HUDEP-2 (cell line): ENCODE results near the gene RAB40B.

Experiments
- DNase-seq, 76 experiments: peaks; one replicate each; lab custom pipeline; 2025; ENCODE audit not compliant: unreplicated experiment in 76 of 76; lab: John Stamatoyannopoulos, UW

RAB40B gene

DNA sequence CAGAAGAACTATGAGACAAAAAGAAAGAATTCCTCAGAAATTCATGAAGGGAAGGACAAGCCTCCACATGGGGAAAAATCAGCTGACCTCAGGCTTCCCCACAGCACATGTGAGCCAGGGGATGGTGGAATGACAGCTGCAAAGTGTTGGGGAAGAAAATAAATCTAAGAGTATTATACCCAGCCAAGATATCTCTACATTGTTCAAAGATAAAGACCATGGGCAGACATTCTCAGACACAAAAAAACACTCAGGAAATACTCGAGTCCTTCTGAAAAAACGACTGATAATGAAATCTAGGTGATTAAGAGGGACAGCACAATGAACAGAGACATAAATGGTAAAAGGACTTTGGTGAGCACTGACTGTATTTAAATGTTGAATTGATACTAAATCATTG lies 3.9 kb downstream of the RAB40B start:
- DNase-seq: no peak

DNA sequence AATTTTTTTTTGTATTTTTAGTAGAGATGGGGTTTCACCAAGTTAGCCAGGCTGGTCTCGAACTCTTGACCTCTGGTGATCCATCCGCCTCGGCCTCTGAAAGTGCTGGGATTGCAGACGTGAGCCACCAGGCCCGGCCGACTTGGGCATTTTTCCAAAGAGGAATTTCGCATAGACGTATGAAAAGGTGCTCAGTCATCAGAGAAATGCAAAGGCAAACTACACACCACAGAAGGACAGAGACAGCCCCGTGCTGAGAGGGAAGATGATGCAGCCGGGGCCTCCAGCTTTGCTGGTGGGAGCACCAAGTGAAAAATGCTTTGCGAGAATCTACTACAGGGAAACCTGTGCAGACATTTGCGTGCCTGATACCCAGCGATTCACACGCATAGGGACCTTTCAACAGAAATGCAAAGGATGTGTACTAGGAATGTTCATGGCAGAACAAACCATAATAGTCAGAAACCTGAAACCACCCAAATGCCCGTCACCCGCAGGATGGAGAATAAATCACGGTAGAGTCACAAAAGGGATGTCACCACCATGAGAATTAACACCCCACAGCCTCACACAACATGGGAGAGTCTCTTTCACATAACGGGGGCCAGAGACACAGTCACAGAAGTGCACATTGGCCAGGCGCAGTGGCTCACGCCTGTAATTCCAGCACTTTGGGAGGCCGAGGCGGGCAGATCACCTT lies 5.2 kb downstream of the RAB40B start:
- no peak for DNase-seq

DNA sequence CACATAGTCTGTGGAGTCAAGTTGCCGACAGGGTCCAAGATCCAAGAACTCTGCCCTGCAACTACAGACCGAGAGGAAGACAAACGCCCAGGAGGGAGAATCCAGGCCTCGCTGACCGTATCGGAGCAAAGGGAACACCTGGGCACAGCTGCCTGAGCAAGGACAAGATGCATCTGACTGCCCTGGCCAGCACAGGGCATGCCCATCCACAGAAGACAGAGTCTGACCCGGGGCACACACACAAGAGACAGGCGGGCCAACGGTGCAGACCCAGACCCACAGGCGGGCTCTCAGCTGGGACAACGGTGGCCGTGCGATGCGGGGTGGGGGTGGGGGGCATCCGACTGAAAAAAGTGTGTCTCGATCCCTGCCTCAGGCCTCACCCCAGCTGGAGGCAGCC lies 6.2 kb downstream of the RAB40B start:
- no peak for DNase-seq

DNA sequence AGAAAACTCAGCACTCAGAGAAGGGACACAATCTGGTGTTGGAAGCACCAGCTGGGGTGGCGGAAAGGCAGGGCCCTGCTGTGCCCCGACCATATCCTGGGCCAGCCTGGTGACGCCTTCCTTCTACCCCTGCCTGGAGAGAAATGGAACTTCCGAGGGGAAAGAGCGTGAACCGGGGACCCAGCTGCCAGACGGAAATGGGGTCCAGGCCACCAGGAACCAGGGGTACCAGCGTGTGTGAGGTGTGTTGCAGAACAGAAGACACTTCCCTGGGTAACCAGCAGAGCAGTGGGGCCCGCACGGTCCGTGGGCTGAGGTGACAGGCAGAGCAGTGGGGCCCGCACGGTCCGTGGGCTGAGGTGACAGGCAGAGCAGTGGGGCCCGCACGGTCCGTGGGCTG lies 6.8 kb downstream of the RAB40B start:
- no peak for DNase-seq

DNA sequence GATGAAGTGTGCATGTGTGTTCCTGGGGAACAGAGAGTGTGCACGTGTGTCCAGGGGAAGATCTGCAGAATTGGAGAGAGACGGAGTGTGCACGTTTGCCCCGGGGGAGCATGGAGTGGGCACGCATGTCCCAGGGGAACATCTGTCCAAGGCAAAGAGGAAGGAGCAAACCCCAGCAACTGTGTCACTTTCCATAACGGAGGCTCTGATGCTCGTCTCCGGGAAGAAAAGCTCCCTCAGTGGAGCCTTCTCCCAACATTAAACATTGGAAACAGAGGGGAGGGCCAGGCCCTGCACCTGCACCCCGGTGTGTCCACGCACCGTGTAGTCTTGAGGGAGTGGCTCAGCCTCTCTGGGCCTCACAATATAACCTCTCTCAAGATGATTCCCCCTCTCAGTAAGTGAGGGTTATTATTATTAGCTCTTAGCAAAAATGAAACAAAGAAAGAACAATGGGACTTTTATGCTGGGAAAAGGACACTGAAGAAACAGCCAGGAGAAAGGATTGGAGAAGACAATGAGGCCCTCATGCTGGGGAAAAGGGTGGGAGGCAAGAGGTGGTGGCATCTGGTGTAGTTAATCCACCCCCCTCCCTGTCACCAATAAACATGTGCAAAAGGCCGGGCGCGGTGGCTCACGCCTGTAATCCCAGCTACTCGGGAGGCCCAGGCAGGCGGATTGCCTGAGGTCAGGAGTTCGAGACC lies 7.6 kb downstream of the RAB40B start:
- no peak for DNase-seq

DNA sequence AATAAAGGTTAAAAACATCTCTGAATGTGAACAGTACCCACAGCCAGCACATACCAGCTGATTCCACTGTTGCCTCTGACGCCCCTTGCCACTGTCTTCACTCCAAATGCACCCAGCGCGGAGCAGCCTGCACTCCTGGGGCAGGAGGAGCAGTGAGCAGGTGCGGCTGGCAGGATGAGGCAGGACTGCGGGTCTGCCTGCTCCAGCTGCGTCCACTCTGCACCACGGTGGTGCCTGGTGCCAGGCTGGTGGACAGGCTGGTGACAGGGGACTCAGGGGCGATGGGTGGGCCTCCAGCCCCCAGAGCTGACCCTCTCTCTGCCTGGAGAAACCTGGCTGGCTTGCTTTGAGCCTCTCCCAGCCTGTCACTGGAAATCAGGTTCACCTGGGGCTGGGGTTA lies 9.4 kb downstream of the RAB40B start:
- DNase-seq: no peak

DNA sequence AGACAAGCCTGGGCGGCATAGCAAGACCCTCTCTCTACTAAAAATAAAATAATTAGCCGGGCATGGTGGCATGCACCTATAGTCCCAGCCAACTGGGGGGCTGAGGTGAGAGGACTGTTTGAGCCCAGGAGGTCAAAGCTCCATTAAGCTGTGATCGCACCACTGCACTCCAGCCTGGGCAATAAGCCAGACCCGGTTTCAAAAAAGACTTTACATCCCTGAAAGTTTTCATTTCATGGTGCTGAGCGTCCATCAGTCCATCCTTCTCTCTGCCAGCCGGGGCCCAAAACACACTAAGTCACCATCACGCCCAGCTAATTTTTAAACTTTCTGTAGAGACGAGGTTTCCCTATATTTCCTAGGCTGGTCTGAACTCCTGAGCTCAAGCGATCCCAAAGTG lies 10.6 kb downstream of the RAB40B start:
- no peak for DNase-seq

DNA sequence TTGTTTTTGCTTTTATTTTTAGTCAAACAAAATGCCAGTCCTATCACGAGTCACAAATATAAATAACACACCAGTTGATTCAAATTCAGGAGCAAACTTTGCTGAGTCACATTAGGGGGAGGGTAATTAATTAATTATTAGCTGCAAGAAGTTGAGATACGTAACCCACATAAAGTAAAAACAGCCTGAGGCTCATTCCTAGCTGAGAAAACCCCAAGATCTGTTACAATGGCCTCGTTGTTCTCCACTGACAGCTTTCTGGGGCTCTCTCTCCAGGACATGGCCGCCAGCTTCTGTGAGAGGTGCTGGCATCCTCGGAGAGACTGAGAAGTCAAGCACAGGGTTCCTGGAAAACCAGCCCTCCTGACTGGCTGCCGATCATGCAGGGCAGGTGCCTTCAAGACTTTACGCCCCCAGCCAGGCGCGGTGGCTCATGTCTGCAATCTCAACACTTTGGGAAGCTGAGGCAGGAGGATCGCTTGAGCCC lies 11.1 kb downstream of the RAB40B start:
- no peak for DNase-seq

DNA sequence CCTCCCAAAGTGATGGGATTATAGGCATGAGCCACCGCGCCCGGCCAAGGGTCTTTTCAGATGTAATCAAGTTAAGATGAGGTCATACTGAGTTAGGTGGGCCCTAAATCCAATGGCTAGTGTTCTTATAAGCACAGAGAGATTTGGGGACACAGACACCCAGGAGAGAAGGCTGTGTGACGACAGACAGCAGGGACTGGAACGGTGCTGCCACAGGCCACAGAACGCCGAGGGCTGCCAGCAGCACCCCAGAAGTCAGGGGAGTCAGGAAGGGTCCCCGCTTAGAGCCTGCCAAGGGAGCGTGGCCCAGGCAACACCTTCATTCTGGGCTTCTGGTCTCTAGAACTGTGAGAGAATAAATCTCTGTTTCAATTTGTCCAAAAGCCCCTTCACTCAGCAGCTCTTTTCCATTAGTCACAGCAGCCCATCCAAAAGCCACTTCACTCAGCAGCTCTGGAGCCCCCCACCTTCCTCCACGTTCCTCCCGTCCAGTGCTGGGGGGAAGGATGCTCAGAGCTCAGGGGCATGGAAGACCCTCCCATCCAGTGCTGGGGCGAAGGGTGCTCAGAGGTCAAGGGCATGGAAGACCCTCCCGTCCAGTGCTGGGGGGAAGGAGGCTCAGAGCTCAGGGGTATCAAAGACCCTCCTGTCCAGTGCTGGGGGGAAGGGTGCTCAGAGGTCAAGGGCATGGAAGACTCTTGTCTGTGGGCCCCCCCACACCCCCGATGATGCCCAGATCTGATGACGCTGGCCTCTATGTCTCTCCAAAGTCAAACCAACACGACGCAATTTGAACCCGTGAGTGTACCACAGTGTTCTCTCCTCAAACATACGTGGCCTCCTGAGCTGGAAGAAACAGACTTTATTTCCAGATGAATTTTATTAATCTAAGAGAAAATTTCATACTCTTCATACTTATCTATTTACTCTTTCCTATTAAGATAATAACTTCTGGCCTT lies 11.9 kb downstream of the RAB40B start:
- no peak for DNase-seq

DNA sequence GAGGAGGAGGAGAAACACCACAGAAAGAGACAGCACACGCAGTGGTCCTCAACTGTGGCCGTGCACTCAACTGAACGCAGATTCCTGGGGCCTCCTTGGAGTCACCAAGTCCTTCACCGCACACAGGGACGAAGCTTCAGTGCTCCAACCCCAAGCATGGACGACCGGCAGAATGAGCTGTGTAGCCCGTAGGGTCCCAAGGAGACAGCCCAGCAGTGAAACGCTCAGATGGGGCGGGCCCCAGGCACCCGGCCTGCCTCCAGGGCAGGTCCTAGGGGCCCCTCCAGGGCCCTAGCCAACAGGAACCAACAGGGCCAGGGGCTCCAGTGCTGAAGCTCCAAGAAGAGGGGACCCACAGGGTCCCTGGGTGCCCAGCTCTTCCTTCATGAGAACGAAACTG lies 13.2 kb downstream of the RAB40B start:
- no peak for DNase-seq

DNA sequence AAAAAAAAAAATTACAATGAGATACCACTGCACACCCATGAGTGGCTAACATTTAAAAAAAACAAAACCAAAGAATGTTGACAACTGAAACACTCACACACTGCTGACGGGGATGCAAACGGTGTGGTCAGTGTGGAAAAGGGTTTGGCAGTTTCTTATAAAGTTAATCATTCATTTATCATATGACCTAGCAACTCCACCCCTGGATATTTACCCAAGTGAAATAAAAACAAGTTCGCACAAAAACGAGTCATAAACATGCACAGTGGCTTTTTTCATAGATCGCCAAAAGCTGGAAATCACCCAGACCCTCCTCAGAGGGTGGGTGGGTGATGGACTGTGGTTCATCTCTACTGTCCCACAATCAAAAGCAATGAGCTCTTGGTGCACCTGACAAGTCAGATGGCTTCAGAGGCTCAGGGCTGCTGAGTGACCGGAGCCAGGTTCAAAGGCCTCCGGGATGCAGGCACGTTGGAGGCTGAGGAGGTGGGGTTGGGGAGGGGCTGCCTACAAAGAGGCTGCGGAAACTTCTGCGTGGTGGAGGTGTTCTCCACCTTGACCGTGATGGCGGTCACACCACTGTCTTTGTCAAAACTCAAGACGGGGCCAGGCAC lies 14.2 kb downstream of the RAB40B start:
- DNase-seq: no peak

DNA sequence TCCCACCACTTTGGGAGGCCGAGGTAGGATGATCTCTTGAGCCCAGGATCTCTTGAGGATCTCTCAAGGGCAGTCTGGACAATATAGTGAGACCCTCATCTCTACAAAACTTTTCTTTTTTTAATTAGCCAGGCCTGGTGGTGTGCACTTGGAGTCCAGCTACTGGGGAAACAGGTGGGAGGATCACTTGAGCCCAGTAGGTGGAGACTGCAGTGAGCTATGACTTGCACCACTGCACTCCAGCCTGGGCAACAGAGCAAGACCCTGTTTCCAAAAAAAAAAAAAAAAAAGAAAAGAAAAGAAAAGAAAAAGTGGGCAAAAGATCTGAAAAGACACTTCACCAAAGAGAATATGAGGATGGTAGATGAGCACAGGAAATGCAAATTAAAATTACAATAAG lies 15.0 kb downstream of the RAB40B start:
- no peak for DNase-seq

DNA sequence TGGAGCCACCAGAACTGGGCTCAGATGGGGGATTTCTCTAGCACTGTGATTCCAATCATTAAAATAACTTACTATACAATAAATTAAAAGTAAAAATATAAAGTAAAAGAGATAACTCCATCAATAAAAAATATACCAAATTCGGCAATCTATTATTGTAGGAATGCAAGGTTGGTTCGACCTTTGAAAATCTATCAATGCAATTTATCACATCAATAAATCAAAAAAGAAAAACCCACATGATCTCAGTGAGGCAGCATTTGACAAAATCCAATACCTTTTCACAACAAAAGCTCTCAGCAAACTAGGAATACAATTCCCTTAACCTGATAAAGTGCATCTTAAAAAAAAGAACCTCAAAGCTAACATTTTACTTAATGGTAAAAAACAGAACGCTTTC lies 17.0 kb downstream of the RAB40B start:
- no peak for DNase-seq

DNA sequence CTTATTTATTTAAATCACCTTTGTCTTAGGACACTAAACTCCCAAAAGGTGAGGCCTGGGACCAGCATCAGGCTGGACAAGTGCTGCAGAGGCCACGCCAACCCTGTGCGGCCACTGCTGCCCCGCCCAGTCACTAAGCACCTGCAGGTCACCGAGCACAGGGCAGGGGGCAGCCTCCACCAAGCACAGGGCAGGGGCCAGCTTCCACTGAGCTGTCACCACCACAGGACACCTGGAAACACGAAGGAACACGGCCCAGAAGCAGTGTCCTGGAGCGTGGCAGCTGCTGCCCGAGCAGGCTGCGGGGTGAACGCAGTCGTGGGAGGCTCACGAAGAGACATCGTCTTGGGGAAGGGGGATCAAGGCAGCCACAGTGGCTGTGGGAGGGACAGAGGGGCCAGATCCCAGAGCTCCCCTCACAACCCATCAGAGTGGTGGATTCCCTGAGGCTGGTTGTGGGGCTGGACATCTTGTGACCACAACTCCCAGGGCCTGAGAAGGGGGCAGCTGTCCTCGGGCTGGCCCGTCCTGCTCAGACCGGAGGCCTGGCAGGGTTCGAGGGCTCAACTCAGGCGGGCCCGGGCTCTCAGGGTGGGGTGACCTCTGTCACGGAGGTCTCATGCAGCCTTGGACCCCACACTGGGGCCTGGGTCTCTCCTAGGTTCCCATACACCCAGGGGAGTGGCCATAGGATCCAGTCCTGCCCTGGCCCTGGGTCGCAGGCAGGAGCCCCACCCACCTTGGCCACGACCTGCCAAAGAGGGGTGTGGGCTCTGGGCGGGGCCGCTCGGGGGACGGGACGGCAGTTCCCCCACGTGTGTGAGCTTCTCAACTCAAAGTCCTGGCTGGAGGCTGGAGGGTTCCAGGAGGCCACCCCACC lies 18.7 kb downstream of the RAB40B start:
- DNase-seq: no peak

DNA sequence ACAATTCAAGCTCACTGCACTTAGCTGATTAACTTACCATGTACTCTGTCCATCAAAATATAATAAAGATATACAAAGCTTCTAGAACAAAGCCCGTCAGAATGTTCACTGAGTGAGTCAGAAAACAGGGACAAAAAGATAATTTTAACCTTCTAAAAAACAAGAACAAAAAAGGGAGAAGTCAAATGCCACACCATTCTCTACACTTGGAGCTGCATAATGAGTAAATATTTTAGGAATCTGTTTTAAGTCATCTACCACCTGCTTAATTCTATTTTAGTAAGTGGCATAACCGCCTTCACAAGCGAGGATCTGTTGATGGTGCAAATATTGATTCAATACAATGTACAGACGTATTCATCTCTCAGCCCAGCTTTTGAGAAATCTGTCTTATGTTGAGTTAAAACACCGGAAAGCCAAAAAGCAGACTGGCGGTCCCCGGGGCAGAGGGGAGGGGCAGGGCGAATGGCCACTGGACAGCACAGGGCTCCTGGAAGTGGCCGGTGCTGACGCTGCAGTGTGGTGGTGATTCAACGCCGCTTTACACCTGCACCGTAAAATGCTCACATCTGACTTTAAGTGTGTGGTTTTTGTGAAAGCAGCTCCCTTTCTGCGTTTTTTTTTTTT lies 20.1 kb downstream of the RAB40B start:
- no peak for DNase-seq

DNA sequence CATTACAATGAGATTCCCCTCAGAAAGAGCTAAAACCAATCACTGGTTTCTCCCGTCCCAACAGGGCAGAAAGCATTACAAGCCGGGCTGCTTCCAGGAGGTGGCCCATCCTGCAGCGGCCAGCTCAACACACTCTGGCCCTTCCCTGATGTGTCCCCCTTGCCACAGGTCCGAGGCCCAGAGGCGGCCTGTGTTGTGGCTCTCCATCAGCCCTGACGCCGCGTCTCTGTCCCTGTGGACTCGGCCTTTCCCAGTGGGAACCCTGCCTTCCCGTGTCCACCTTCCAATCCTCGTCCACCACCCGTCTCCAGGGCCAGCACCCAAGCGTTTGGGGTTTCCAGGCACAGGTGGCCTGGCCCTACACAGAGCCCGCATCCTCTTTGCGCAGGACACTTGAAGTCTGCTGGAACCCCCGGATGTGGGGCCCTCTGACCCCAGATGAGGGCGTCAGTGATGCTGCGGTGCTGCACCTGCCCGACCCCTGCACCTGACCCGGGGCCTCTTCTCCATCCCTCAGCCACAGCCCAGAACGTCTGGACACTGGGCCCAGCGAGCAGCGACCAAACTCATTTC lies 21.1 kb downstream of the RAB40B start:
- DNase-seq: no peak

DNA sequence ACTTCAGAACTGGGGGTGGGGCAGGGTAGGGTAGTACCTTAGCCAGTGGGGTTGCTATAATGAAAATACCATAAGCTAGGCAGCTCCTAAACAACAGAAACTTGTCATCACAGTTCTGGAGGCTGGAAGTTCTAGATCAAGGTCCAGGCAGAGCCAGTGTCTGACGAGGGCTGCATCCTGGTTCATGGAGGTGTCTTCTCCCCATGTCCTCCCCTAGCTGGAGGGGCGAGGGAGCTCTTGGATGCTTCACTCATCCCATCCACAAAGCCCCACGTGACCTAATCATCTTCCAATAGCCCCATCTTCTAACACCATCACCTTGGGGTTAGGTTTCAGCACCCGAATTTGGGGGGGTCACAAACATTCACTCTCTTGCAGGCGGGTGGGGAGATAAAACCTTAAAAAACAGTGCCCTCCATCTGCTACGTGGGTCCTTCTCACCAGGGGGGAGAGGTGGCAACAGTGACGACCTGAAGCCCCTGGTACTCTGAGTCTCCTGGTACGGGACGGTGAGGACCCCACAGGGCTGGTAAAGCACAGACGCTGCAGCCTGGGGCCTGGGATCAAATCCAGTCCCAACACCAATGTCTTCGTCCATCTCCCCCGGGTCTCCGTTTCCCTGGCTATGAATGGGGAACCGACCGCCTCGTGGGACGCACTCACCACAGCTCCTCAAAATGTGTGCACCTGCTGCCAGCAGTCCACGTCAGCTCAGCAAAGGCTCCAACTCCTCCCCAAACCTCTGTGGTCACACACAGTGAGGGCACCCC lies 22.8 kb downstream of the RAB40B start:
- no peak for DNase-seq
